ENCODE data around the gene FKTN.

DNA sequence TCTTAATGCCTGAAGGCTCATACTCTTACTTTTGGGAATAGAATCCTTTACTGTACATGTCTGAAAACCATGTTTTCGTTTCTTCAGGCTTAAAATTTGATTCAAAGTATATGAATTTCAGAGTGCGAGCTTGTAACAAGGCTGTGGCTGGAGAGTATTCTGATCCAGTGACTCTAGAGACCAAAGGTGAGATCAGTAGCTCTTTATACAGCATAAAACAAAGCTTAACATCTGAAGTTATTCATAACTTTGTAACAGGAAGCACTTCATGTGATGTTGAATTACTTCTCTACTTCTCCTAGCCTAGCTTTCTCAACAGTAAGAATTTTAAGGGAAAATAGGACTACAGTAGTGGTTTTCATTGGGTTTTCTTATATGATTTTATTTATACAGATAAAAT is 49.4 kb upstream of the FKTN start:
- TF ChIP-seq, protein P1, sequence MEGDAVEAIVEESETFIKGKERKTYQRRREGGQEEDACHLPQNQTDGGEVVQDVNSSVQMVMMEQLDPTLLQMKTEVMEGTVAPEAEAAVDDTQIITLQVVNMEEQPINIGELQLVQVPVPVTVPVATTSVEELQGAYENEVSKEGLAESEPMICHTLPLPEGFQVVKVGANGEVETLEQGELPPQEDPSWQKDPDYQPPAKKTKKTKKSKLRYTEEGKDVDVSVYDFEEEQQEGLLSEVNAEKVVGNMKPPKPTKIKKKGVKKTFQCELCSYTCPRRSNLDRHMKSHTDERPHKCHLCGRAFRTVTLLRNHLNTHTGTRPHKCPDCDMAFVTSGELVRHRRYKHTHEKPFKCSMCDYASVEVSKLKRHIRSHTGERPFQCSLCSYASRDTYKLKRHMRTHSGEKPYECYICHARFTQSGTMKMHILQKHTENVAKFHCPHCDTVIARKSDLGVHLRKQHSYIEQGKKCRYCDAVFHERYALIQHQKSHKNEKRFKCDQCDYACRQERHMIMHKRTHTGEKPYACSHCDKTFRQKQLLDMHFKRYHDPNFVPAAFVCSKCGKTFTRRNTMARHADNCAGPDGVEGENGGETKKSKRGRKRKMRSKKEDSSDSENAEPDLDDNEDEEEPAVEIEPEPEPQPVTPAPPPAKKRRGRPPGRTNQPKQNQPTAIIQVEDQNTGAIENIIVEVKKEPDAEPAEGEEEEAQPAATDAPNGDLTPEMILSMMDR (IDR thresholded peaks at IDR 0.05; ENCODE audit: insufficient read depth, low read depth, low read length): no peak
- no peak for TF ChIP-seq EZH2 (IDR thresholded peaks at IDR 0.05; ENCODE audit: insufficient read depth, low read length)
